GM21528 (cell line): ENCODE data around the gene ZNF610.

Experiments used
- ATAC-seq: cut with Tn5 transposase; IDR thresholded peaks from one replicate; pipeline ENCODE4 v1.9.1; 2021; ENCODE audit warnings: mild to moderate bottlenecking, moderate library complexity; ENCODE audit not compliant: unreplicated experiment, low FRiP score

ZNF610 gene

DNA sequence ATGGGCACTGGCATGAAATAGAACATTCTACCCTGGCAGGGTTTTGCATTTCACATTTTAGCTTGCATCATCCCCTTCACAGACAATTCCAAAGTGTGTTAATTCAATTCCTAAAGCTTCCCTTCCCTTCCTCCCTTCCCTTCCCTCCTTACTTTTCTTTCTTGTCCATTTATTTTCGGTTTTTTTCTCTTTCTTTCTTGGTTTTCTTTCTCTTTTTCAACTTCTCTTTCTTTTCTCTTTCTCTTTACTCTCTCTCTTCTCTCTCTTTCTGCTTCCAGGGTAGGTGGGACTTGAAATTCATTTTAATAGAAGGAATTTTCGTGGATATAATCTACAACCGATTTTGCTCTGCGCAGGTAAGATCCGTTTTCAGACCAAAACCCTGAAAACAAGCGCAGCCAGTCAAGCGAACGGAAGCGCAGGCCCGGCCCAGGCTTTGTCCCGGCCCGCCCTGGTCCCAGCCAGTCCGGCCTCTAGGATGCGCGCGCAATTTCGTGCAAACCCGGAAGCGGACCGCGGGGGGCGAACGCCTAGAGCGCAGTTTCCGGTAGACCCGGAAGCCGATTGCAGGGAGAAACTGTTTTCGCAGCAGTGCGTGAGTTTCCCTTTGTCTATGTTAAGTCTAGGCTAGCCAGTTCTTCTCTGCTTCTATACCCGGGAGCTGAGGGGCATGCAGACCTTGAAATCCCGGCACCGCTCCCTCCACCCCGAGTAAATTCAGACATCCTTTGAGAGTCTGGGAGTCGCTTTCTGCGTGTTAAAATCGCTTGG, 61.5 kb downstream of the ZNF610 start, which contains the start of gene ZNF528:
TSS of gene ZNF528 (plus strand) at position 540 of the 771 bp plus-strand sequence. CDS start 4,165 bp downstream, outside the sequence.
- peak; percentile 58 for ATAC-seq

DNA sequence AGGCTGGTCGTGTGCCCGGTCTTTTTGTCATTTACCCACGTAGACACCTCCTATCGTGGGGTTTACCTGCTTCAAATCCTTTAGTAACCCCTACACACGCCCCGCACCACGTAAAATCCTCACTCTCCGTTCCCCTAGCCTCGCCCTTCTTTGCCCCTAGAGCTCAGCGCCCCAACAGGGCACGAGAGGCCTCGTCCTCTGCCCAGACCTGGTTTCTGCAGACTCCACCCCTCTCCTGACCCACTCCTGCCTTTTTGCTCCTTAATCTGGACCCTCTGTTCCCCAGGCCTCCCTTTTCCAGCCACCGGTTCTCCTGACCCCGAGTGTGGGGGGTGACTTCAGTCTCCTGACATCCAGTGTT, 62.0 kb downstream of the ZNF610 start:
- ATAC-seq = no peak

DNA sequence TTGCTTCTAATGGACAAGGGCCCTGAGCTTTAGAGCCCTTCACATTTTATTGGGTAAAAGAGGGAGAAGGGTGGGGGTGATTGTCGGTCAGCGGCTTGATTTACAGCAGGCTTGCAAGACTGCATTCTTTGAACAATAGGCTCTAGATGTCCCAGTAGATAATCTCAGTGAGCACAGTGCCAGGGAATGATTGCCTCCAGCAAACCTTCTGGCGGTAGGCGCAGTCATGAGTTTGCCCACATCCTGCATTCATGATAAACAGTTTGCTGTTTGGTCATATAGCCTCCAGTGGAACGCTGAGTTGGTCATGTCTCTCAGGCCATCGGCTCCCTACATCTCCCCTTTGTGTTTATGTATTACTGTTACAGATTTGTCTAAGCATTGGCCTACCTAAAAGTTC, 74.2 kb downstream of the ZNF610 start:
- ATAC-seq = no peak

DNA sequence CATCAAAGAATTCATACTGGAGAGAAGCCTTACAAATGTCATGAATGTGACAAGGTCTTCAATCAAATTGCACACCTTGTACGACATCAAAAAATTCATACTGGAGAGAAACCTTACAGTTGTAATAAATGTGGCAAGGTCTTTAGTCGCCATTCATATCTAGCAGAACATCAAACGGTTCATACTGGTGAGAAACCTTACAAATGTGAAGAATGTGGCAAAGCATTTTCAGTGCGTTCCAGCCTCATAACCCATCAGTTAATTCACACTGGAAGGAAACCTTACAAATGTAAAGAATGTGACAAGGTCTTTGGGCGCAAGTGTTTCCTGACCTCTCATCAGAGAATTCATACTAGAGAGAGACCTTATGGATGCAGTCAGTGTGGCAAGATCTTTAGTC, 79.7 kb downstream of the ZNF610 start:
- no peak for ATAC-seq
